Measurements from ENCODE around the gene TDRD10.

GRCh38 chr1:154557939-154558719, 56.1 kb downstream of the TDRD10 start, which contains the start of gene UBE2Q1:
- TF ChIP-seq, protein P1, sequence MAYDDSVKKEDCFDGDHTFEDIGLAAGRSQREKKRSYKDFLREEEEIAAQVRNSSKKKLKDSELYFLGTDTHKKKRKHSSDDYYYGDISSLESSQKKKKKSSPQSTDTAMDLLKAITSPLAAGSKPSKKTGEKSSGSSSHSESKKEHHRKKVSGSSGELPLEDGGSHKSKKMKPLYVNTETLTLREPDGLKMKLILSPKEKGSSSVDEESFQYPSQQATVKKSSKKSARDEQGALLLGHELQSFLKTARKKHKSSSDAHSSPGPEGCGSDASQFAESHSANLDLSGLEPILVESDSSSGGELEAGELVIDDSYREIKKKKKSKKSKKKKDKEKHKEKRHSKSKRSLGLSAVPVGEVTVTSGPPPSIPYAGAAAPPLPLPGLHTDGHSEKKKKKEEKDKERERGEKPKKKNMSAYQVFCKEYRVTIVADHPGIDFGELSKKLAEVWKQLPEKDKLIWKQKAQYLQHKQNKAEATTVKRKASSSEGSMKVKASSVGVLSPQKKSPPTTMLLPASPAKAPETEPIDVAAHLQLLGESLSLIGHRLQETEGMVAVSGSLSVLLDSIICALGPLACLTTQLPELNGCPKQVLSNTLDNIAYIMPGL (CRISPR knock-in tag; IDR thresholded peaks at IDR 0.05; ENCODE audit: borderline replicate concordance), result no peak
- TF ChIP-seq RCOR1 (IDR thresholded peaks at IDR 0.05; ENCODE audit: low read depth, low read length) (no peak), CHD2 (IDR thresholded peaks at IDR 0.05; ENCODE audit: low read length, partially characterized antibody) (no peak)
- TF ChIP-seq, protein P2, sequence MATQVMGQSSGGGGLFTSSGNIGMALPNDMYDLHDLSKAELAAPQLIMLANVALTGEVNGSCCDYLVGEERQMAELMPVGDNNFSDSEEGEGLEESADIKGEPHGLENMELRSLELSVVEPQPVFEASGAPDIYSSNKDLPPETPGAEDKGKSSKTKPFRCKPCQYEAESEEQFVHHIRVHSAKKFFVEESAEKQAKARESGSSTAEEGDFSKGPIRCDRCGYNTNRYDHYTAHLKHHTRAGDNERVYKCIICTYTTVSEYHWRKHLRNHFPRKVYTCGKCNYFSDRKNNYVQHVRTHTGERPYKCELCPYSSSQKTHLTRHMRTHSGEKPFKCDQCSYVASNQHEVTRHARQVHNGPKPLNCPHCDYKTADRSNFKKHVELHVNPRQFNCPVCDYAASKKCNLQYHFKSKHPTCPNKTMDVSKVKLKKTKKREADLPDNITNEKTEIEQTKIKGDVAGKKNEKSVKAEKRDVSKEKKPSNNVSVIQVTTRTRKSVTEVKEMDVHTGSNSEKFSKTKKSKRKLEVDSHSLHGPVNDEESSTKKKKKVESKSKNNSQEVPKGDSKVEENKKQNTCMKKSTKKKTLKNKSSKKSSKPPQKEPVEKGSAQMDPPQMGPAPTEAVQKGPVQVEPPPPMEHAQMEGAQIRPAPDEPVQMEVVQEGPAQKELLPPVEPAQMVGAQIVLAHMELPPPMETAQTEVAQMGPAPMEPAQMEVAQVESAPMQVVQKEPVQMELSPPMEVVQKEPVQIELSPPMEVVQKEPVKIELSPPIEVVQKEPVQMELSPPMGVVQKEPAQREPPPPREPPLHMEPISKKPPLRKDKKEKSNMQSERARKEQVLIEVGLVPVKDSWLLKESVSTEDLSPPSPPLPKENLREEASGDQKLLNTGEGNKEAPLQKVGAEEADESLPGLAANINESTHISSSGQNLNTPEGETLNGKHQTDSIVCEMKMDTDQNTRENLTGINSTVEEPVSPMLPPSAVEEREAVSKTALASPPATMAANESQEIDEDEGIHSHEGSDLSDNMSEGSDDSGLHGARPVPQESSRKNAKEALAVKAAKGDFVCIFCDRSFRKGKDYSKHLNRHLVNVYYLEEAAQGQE (IDR thresholded peaks at IDR 0.05), result no peak

Data from A549 (cell line).